HG02870 (cell line): ENCODE data around the gene VSTM4.

Experiments used
- ATAC-seq: cut with Tn5 transposase; IDR thresholded peaks from one replicate; pipeline ENCODE4 v1.9.1; 2021; ENCODE audit warnings: mild to moderate bottlenecking, moderate library complexity; ENCODE audit not compliant: unreplicated experiment

Gene VSTM4

DNA sequence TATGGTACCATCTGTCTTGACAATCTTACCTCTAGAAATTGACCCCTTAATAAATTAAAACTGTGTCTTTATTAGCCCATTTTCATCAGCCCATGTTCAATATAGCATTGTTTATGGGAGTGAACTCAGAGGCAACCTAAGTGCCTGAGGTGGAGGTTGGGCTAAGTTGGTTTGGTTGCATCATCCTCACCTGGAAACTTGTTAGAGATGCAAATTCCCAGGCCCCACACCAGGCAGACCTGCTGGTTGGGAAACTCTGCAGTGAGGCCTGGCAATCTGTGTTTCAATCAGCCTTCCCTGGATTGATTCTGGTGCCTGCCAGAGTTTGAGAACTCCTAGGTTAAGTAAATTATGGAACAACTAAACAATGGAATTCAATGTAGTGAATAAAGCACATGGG, 27.9 kb upstream of the VSTM4 start:
- ATAC-seq, result no peak

DNA sequence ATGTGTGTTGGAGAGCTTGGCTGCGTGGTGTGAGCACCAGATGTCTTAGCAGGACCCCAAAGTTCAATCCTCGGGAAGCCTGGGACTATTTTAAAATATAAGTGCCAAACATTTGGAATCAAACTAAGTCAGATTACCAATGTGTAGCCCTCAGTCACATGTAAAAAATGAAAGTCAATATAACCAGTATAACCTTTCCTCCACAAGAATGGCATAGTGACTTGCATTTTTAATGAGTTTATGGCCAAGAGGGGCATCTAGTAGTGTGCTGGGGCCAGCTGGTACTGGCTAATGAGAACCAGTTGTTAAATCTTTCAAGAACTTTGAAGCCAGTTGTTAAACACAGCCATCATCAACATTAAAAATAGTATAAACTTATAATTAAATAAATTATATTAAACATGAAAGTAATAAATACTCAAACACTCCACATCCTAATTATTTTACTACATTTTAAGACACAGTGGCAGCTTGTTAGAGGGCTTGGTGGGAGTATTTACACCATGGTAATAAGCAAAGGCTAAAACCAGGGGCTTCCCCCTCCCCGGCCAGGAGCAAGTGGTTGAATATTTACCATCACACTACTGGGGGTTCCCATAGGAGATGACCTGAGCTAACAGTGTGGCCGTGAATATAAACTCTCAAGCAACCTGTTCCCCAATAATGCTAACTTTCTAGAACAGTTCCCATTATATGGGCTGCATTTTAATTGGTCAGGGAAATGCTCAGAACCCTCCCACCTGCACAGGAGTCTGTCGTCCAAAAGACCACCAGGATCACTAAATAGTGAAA, 26.4 kb upstream of the VSTM4 start:
- ATAC-seq, result no peak

DNA sequence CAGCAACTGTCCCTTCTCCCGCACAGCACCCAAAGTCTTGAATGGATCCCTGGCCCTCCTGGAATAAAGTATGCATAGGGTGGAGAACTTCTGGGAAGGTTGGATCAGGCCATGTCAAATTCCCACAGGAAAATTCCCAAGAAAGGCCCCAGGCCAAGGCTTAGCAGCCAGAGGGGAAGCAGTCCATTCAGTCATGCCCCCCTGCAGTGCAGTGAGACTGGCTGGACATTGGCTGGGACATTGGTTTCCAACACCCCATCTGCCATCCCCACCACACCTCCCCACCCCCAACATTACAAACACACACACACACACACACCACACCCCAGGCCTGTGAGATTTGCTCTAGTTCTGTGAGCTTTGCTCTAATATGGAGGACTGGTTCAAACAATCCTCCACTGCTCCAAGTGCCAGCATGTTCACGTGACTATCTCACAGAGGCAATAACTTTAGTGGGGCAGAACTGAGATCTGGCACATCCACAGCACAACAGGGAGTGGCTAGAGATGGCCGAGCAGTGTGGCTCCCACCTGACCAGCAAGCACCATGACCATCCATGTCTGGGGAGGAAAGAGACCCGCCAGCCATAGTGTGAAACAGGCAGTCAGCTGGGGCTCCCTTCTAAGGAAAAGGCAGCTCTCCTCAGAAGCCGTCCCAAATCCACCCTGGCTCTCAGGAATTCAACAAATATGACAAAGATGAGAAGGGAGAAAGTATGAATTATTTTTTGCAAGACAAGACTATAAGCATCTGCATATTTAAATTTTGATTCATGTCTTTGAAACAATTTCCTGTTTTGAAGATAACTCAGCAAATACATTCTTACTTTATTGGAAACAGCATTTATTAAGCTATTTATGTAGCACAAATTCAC, 25.2 kb upstream of the VSTM4 start:
- no peak for ATAC-seq

DNA sequence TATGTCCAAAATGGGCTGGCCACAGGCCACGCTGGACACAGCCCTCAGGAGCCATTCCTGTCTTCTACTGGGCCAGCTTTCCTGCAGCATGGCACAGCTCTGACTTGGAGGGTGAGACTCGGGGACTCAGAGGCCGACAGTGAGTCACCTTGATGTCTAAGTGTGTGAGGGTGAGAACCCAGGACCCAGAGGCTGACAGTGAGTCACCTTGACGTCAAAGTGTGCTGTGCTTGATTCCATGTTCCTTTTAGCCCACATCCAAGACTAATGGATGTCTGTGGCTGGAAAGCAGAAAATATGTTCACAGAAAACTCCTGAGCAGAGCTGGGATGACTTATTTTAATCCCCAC, 24.5 kb upstream of the VSTM4 start:
- ATAC-seq, result no peak

DNA sequence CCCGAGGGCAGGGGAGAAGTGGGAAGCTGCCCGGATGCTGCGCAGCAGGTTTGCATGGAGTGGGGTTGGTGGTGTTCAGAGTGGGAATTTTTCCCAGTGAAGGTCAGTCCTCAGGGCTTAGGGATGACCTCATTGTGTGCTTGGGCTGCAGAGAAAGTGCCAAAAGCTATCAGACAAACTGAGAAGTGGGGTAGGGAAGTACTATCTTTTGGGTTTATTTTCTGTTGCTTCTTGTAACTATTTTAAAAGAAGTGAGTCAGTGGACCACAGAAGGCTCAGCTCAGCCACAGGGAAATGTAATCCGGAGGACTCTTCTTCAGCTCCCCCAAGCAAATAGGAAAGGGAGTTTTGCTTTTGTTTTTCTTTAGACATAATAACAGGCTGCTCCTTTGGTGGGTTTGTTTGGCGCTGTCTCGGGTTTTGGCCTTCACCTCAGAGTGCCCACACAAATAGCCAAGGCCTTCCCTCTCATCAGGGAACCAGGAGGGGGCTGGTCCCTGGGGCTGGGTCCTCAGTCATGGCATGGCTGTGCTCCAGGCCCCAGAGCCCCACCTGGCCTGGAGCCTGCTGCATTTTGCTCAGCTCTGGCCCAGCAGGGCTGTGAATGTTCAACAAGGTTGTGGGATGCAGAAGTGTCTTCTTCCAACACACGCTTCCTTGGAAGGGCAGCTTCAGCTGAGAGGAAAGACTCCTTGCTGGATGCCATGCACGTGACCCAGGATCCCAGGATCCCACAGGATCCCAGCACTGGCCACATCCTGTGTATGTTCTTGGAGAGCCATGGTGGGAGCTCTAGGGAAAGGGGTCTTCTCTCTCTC, 23.9 kb upstream of the VSTM4 start:
- no peak for ATAC-seq

DNA sequence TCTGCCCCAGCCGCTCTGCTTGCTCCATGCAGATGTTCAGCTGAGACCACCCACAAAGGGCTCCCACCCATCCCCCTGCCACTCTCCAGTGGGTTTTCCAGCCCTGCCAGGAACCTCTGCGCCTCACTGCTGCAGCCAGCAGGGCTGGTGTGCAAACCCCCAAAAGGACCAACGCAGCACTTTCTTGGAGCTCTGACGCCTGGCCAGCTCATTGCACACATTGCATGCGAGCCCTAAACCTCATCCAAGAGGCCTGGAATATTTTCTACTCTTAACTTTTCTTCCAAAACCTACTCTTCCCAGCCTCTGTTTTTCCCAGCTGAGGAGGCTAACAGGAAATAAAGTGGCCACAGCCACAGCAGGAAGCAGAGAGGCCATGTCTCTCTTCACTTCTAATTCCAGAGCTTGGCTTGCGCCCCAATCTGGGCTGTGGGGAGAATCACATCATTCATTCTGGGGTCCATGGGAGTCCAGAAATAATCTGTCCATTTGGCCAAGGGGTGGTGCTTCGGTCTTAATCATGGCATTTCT, 23.1 kb upstream of the VSTM4 start:
- ATAC-seq, result no peak

DNA sequence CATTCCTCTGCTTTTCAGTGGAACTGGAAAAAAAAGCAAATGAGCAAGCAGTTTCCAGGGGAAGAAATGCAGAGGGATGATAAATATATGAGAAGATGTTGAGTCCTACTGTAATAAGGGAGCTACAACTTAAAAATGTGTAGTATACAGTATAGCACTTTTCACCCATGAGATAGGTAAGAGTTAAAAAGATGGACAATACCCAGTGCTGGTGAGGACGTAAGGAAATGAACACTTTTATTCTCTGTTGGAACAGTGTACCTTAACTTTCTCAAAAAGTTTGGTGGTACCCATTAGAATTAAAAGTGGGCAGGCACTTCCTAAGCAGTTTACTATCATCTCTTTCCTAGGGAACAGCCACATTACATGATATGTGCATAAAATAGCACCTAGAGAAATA, 21.2 kb upstream of the VSTM4 start:
- ATAC-seq, result no peak

DNA sequence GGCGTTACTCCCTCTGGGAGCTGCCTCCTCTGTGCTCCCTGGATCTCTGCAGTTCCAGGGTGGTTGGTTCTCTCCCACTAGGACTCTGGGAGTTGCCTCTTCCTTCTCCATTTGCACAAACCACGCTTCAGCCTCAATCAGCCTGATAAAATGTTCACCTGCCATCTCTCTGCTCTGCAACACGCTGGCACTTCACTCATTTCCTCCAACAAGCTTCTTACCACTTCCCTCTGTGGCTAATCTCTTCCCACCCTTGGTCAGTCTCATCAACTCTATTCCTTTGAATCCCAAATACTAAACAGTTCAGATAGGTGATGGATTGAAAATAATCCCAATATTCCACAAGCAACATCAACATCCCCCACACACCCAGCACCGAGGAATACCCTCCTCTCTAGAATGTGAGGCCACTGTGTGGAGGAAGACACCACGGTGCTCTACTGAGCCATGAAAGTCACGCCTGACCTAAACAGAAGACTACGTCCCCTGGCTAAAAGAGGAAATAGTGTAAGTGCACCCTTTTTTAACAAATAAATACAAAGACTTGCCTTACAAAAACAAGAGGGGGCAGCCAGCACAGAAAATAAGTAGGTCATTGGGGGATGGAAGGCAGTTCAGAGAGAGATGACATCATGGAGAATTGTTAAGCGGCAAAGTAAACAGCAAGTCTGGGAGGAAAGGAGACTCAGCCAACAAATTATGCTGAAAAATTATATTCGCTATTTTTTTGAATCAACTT, 20.4 kb upstream of the VSTM4 start:
- no peak for ATAC-seq

DNA sequence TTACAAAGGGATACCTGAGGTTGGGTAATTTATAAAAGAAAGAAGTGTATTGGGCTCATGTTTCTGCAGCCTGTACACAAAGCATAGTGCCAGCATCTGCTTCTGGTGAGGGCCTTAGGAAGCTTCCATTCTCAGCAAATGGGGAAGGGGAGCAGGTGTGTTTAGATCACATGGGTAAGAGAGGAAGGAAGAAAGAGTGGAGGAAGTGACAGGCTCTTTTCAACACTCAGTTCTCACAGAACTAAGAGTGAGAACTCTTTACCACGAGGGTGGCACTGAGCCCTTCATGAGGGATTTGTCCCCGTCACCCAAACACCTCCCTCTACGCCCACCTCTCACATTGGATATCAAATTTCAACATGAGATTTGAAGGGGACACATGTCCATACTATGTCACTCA, 19.0 kb upstream of the VSTM4 start:
- ATAC-seq, result no peak

DNA sequence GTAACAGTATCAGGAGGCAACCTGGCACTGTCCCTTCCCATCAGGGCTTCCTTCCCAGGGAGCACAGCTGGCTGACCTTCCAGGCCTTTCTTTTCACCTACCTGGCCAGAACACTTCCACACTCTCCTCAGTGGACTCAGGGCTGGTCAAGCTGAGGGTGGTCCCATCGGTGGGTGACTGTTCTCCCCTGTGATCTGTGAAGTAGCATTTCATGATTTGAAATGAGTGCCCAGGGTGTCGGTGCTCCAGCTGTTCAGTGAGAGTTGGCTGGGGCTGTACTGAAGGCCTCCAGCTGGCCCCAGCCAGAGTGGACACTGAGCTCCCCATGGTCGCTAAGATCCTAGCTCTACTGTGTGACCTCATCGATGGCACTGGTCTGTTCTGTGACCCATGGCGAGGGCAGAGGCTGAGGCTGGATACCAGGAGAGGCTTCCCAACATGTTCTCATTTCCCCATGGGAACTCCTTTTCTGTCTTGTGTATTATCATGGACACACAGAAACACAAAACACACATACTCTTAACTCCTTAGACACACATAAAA, 18.5 kb upstream of the VSTM4 start, which contains the start of gene FAM170B:
TSS of gene FAM170B (minus strand) at position 316 of the 543 bp plus-strand sequence. CDS start at position 213, 103 bp downstream.
- ATAC-seq, result no peak

DNA sequence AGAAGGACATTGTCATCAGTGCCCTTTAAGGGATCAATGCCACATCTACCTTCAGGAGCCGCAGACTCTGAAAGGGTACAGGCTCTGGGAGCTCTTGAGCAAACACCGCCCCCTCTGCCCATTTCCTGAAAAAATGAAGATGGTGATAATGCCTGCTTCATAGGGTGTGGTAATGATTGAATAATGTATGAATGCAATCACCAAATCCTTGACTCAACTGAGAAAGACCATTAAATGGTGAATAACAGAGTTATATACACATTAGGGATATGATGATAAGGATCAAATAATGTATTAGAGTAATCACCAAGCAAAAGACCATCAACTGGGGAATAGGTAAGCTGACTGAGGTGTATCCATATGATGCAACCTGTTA, 17.0 kb upstream of the VSTM4 start:
- no peak for ATAC-seq

DNA sequence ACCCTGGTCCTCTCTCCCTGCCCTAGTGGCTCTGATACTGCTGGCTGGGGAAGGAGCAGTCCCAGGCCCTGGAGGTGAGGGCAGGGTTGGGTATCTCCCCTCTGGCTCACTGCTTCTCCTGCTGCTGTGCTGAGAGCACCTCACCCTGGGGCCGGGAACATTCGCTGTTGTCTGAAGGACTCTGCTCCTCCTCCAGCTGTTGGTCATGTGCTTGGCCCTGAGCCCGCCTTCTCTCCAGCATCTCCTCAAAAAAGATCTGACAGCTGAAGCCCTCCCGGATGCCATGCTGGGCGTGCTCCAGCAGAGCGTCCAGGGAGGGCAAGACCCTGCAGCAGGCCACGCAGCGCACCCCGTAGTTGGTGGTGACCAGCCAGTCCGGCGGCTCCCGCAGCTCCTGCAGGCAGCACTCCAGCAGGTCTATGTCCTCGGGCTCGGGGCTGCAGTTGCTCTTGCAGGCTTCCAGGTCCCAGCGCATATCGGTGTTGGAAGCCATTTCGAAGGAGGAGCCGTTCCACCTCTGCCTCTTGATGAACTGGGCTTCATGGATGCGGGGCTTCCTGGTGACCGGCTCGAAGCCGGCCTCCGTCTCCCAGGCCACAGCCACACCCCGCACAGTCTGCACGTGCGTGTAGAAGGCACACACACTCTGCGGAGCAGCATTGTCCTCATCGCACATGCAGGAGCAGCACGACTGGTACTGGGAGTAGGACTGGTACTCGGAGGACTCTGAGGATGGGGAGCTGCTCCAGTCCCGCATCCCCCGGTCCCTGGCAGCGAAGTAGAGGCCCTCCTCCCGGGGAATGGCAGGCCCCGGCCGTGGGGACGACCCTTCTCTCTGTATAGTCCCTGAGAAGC, 16.4 kb upstream of the VSTM4 start:
- ATAC-seq, result no peak

DNA sequence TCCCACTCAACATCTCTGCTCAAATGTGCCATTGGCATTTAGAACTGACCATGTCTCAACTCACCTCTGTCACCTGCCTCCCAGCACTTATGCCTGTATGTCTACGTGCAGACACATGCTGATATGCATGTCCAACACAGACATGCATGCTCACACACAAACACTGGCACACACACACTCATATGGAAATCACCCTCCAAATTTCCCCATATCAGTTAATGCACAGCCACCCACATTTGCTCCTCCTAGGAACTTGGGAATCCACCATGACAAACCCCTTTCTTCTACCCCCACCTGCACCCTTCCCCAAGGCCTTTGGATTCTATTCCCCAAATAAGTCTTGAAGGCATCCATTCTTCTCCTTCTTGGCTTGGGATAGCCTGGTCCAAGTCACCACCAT, 14.1 kb upstream of the VSTM4 start:
- ATAC-seq, result no peak

DNA sequence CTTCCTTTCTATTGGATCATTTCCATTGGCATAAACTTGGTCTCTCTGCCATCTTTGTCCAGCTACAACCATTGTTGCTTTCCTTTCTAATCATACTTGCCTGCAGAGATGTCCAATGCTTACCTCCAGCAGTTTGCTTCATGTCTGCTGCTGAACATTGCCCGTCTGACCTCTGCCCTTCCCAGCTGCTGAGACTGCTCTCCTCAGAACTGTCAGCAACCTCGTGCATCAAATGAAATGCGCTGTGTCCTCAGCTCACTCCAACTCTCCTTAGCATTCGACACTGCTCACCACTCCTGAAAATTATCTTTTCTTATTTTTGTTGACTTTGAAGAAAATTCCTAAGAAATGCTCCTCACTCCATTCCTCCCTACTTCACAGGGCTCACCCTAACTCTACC, 13.5 kb upstream of the VSTM4 start:
- ATAC-seq, result no peak

DNA sequence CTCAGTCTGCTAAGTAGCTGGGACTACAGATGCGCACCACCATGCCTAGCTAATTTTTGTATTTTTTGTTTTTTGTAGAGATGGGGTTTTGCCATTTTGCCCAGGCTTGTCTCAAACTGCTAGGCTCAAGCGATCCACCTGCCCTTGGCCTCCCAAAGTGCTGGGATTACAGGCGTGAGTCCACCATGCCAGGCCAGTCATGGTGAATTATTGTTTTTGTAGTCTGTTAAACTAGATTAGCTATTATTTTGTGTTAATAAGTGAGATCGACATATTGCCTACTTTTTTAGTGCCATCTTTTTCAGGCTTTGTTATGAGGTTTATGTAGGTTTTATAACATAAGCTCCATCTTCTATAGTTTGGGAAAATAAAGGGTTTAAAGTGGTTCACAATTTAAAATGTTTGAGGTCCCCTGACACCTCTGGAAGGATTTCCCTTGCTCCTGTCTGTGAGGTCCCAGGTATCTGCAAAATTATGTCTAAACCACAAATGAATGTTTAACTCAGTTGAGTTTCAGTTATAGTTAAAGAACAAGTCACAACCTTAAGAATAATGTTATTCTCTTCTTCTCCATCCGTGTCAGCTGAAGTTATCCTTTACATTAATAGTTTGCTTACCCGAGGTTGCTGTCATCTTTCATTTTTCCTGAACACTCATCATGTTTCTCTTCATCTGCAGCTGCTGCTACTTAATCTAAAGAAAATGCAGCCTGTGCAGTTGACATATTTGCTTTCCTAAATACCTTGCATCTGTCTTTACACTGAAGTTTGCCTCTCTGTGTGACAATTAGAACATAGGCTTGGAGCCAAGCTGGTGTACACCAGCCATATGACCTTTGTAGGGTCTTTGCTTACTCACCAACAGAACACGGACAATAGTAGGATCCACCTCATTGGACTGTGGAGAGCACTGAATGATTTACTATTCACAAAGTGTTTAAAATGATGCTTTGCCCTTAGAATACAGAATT, 8.9 kb upstream of the VSTM4 start:
- no peak for ATAC-seq

DNA sequence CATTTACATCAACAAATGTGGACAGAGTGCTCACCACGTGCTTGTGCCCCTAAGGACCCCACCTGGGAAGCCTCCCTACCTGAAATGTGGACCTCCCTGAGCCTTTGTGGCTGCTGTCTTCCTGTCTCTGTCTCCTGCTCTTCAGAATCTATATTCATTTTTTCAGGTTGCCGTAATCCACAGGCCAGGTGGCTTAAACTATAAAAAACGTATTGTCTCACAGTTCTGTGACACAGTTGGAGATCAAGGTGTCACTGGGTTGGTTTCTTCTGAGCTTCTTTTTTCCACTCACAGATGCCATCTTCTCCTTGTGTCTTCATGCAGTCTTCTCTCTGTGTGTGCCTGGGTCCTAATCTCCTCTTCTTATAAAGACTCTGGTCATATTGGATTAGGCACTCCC, 5.6 kb upstream of the VSTM4 start:
- no peak for ATAC-seq

DNA sequence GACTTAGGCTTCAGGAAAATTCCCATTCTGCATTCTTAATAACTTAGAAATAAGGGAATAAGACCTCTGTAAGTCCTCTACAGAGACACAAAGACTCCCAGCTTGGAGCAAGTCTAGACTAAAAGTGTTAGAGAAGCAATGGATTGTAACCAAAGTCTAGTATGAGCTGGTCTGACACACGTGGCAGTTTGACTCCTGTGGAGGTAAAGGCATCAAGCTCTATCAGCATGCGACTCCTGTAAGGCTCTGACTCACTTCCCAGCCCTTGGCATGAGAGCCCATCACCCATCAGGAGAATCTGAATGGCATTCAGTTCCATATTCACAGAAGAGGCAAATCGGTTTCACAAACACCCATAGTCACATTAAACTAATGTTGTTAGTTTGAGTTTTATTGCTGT, 4.4 kb upstream of the VSTM4 start:
- no peak for ATAC-seq

DNA sequence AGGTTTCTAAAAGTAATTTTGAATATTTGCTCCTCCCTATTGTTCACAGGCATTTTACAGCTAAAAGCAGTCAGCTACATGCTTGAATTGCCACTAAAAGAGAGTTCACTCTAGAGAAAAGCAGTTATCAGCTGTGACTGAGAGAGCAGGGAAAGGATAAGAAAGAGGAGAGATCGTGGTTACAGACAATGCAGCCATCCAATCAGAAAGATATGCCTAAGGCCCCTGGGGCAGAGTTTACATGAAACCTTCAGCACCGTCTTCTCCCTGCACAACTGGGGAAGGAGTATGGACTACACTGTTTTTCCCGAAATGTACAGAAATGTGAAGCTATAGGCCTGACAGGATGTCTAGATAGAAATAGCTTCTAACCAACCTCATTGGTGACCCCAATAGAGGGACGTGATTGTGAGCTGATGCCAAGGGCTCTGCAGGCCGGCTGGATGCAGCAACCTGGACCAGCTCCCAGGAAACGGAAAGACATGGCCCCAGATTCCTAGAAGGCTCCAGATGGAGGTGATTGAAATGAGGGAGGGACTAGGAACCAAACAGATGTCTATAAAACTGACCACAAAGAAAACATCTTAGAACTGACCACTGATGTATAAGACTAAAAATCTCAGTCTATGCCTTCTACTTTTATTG, 3.2 kb upstream of the VSTM4 start:
- no peak for ATAC-seq
